Measurements from ENCODE around the gene ZNF217. TPM values are rescaled to one million over a fixed set of nuclear protein-coding genes. Genes with fewer than 3 reads are reported as not detected.
A peak's percentile ranks its signal among the peaks of the same experiment; 100 is the strongest.
"Not testable (repeated sequence)": the region's sequence is repeated elsewhere in the genome, so short reads cannot be mapped to it uniquely, and the experiment has no call there.

Gene ZNF217
- total RNA-seq, 1 donor from 2014 or later = 64.7 TPM

GRCh38 chr20:53599378-53599777, 5.7 kb upstream of the ZNF217 start:
- DNase-seq = no peak
- peaks cover 8% of the 10 kb centered on the region for H3K27me3 Mint-ChIP-seq (ENCODE audit: unreplicated experiment)
- H3K4me1 Mint-ChIP-seq (ENCODE audit: low read depth, unreplicated experiment) = peaks cover 13% of the 10 kb centered on the region
- H3K27ac Mint-ChIP-seq (ENCODE audit: unreplicated experiment) = no peak overlapping the region
- no peak for TF ChIP-seq CTCF (IDR thresholded peaks at IDR 0.05; ENCODE audit: partially characterized antibody, unreplicated experiment)
- H3K36me3 Mint-ChIP-seq (ENCODE audit: unreplicated experiment) = no peaks in the 10 kb centered on the region
- H3K4me3 Mint-ChIP-seq (ENCODE audit: unreplicated experiment) = no peak overlapping the region
- H3K9me3 Mint-ChIP-seq (ENCODE audit: unreplicated experiment) = peaks cover 7% of the 10 kb centered on the region

- no peak overlapping the region for H3K4me3 Mint-ChIP-seq (ENCODE audit: unreplicated experiment)
- TF ChIP-seq CTCF (IDR thresholded peaks at IDR 0.05; ENCODE audit: partially characterized antibody, unreplicated experiment) = no peak
- H3K27me3 Mint-ChIP-seq (ENCODE audit: unreplicated experiment) = peaks cover 8% of the 10 kb centered on the region
- peaks cover 13% of the 10 kb centered on the region for H3K4me1 Mint-ChIP-seq (ENCODE audit: low read depth, unreplicated experiment)
- H3K36me3 Mint-ChIP-seq (ENCODE audit: unreplicated experiment) = no peaks in the 10 kb centered on the region
- DNase-seq = no peak
- H3K9me3 Mint-ChIP-seq (ENCODE audit: unreplicated experiment) = peaks cover 7% of the 10 kb centered on the region
- H3K27ac Mint-ChIP-seq (ENCODE audit: unreplicated experiment) = no peak overlapping the region
Measured at GRCh38 chr20:53599044-53599362, 5.4 kb upstream of the ZNF217 start.

GRCh38 chr20:53598140-53599043, 4.8 kb upstream of the ZNF217 start:
- H3K4me3 Mint-ChIP-seq (ENCODE audit: unreplicated experiment) = no peak overlapping the region
- H3K4me1 Mint-ChIP-seq (ENCODE audit: low read depth, unreplicated experiment) = peaks cover 13% of the 10 kb centered on the region
- H3K27me3 Mint-ChIP-seq (ENCODE audit: unreplicated experiment) = peaks cover 8% of the 10 kb centered on the region
- DNase-seq = no peak
- H3K36me3 Mint-ChIP-seq (ENCODE audit: unreplicated experiment) = no peaks in the 10 kb centered on the region
- TF ChIP-seq CTCF (IDR thresholded peaks at IDR 0.05; ENCODE audit: partially characterized antibody, unreplicated experiment) = no peak
- peaks cover 7% of the 10 kb centered on the region for H3K9me3 Mint-ChIP-seq (ENCODE audit: unreplicated experiment)
- no peak overlapping the region for H3K27ac Mint-ChIP-seq (ENCODE audit: unreplicated experiment)

GRCh38 chr20:53597521-53598120, 4.0 kb upstream of the ZNF217 start:
- Mint-ChIP-seq H3K4me3 (ENCODE audit: unreplicated experiment) (no peak overlapping the region), H3K27me3 (ENCODE audit: unreplicated experiment) (peaks cover 8% of the 10 kb centered on the region), H3K4me1 (ENCODE audit: low read depth, unreplicated experiment) (peaks cover 13% of the 10 kb centered on the region), H3K36me3 (ENCODE audit: unreplicated experiment) (no peaks in the 10 kb centered on the region), H3K27ac (ENCODE audit: unreplicated experiment) (no peak overlapping the region), H3K9me3 (ENCODE audit: unreplicated experiment) (peaks cover 7% of the 10 kb centered on the region)
- no peak for DNase-seq
- TF ChIP-seq CTCF (IDR thresholded peaks at IDR 0.05; ENCODE audit: partially characterized antibody, unreplicated experiment) = no peak

- DNase-seq = no peak
- peaks cover 8% of the 10 kb centered on the region for H3K27me3 Mint-ChIP-seq (ENCODE audit: unreplicated experiment)
- peaks cover 13% of the 10 kb centered on the region for H3K4me1 Mint-ChIP-seq (ENCODE audit: low read depth, unreplicated experiment)
- H3K4me3 Mint-ChIP-seq (ENCODE audit: unreplicated experiment) = no peak overlapping the region
- H3K27ac Mint-ChIP-seq (ENCODE audit: unreplicated experiment) = no peak overlapping the region
- peaks cover 9% of the 10 kb centered on the region for H3K9me3 Mint-ChIP-seq (ENCODE audit: unreplicated experiment)
- H3K36me3 Mint-ChIP-seq (ENCODE audit: unreplicated experiment) = no peaks in the 10 kb centered on the region
- TF ChIP-seq CTCF (IDR thresholded peaks at IDR 0.05; ENCODE audit: partially characterized antibody, unreplicated experiment) = no peak
Measured at GRCh38 chr20:53597030-53597482, 3.4 kb upstream of the ZNF217 start.

- not testable (repeated sequence) for H3K36me3 Mint-ChIP-seq (ENCODE audit: unreplicated experiment); H3K4me3 Mint-ChIP-seq (ENCODE audit: unreplicated experiment); H3K27me3 Mint-ChIP-seq (ENCODE audit: unreplicated experiment); DNase-seq
- Mint-ChIP-seq H3K27ac (ENCODE audit: unreplicated experiment) (peak overlapping the region; percentile 82), H3K4me1 (ENCODE audit: low read depth, unreplicated experiment) (peaks cover 13% of the 10 kb centered on the region), H3K9me3 (ENCODE audit: unreplicated experiment) (peaks cover 12% of the 10 kb centered on the region)
Measured at GRCh38 chr20:53596189-53597001, 2.8 kb upstream of the ZNF217 start.

GRCh38 chr20:53595742-53596141, 2.1 kb upstream of the ZNF217 start:
- peaks cover 16% of the 10 kb centered on the region for H3K4me1 Mint-ChIP-seq (ENCODE audit: low read depth, unreplicated experiment)
- not testable (repeated sequence) for H3K4me3 Mint-ChIP-seq (ENCODE audit: unreplicated experiment); H3K27me3 Mint-ChIP-seq (ENCODE audit: unreplicated experiment); H3K27ac Mint-ChIP-seq (ENCODE audit: unreplicated experiment); H3K36me3 Mint-ChIP-seq (ENCODE audit: unreplicated experiment); DNase-seq
- H3K9me3 Mint-ChIP-seq (ENCODE audit: unreplicated experiment) = peaks cover 12% of the 10 kb centered on the region

All from glutamatergic neuron (in vitro differentiated cells).